ENCODE data around the gene PIGC.

The PIGC gene

DNA sequence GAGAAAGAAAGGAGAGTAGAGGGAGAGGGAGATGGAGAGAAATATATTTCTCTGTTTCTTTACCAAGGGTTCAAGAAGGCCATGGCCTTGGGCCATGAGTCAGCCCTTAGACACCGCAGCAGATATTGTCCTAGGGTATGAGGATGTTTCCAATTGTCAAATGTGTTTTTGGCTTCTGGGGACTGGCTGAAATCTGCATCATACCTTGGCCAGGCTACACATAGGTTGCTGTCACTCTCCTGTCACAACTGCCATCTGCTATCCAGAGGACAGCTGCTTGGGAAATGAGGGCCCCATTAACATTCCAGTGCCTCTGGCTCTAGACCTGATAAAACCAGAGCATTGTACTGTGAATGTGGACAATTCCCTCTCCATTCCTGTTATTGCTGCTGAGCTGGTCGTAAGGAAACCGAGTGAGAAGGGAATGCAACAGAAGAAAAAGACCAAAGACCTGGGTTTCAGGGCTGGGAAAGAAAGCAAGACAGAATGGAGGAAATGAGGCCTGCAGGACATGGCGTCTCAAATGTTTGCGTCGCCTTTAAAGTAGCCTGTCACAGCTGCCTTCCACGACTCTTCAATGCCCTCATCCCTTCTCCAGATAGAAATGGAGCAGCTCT, 8.8 kb upstream of the PIGC start:
- TF ChIP-seq POLR2A (IDR thresholded peaks at IDR 0.05; ENCODE audit: extremely low read depth, insufficient read length): no peak
- TF ChIP-seq, protein P1, sequence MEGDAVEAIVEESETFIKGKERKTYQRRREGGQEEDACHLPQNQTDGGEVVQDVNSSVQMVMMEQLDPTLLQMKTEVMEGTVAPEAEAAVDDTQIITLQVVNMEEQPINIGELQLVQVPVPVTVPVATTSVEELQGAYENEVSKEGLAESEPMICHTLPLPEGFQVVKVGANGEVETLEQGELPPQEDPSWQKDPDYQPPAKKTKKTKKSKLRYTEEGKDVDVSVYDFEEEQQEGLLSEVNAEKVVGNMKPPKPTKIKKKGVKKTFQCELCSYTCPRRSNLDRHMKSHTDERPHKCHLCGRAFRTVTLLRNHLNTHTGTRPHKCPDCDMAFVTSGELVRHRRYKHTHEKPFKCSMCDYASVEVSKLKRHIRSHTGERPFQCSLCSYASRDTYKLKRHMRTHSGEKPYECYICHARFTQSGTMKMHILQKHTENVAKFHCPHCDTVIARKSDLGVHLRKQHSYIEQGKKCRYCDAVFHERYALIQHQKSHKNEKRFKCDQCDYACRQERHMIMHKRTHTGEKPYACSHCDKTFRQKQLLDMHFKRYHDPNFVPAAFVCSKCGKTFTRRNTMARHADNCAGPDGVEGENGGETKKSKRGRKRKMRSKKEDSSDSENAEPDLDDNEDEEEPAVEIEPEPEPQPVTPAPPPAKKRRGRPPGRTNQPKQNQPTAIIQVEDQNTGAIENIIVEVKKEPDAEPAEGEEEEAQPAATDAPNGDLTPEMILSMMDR (IDR thresholded peaks at IDR 0.05; ENCODE audit: low read depth, low read length): no peak
- TF ChIP-seq MYC (IDR thresholded peaks at IDR 0.05; ENCODE audit: low read depth, low read length): no peak
- TF ChIP-seq, protein P2, sequence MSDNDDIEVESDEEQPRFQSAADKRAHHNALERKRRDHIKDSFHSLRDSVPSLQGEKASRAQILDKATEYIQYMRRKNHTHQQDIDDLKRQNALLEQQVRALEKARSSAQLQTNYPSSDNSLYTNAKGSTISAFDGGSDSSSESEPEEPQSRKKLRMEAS (IDR thresholded peaks at IDR 0.05; ENCODE audit: low read depth, low read length): no peak

DNA sequence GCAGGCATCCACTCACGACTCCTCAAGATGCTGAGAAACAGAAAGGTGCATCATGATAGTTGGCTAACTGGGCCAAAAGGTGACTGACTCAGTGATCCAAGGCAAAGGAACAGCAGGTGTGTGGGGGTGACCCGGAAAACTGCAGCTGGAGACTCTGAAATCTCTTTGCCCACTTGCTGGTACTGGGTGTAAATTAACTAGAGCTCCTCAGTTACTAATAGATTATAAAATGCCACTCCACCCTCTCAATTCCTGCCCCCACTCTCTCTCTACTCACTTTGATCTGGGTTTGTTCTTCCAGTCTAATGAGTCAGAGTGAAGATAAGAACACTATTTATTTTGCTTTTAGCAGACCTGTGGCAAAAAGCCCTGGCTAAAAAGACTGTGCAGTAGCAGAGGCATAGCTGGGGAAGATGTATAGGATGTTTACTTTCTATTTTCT, 7.2 kb upstream of the PIGC start:
- no peak for DNase-seq (ENCODE audit: low read depth)
- TF ChIP-seq, protein P2 (IDR thresholded peaks at IDR 0.05; ENCODE audit: low read depth, low read length): no peak
- TF ChIP-seq POLR2A (IDR thresholded peaks at IDR 0.05; ENCODE audit: extremely low read depth, insufficient read length) (no peak), MYC (IDR thresholded peaks at IDR 0.05; ENCODE audit: low read depth, low read length) (no peak)
- TF ChIP-seq, protein P1 (IDR thresholded peaks at IDR 0.05; ENCODE audit: low read depth, low read length): no peak
- no peak overlapping the region for H3K4me3 ChIP-seq (ENCODE audit: low read depth, low read length)

More for the DNA sequence above, 8.8 kb upstream of the PIGC start:
- DNase-seq (ENCODE audit: low read depth): no peak
- no peak overlapping the region for H3K4me3 ChIP-seq (ENCODE audit: low read depth, low read length)

DNA sequence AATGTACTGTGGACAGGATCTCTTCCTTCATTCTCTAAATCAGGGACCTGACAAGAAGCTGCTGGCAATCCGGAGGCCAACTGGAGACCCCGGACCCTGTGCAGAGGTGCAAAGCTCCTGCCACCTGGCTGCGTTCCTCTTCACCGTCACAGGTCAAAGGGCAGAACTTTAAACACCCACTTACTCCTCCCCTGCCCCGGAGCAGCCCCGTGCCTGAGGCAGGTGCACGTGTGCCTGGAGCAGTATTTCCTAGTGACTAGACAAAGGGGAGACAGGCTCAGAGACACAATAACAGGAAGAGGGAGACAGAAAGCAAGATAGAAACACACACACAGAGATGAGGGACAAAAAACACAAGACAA, 6.6 kb upstream of the PIGC start:
- DNase-seq (ENCODE audit: low read depth): no peak
- TF ChIP-seq, protein P2 (IDR thresholded peaks at IDR 0.05; ENCODE audit: low read depth, low read length): no peak

DNA sequence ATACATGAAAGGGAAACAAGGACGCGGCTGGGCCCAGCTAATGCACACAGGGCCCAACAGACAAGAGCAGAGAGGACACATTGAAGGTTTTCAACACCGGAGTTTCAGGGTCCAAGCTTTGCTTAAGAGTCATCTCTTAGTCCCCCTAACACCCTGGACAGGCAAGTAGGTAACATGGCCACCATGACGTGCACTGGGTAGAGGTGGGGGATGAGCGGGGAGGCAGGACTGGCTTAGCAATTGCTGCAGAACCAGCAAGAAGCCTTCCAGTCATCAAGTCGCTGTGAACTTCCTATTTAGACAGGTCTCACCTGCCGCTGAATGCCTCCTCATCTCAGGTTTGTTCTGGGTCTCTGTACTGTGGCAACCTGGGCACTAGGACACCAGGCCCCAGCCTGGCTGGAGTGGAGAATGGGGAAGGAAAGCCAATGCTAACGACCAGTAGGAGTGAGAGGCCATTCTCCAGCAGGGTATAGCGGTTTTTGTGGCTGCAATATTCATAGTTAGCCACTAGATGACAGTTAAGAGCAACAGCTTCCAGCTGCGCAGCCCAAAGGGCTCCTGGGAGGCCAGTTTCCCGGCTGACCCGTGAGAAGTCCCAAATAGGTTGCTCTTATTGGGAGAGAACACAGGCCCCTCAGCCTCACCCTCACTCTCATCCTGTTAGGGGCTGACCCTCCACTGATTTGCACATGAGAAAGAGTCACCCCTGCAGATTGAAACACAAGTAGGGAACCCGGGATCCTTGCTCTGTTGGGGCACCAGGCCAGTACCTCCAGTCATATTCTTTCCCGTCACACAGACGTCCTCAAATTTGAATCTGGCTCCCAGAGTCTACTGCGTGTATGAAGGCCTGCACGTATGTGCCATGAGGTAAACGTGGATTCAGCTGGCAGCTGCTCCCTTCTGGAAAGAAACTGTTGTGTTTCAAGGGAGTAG, 6.0 kb upstream of the PIGC start:
- H3K4me3 ChIP-seq (ENCODE audit: low read depth, low read length): no peak overlapping the region
- peak; percentile 88 for DNase-seq (ENCODE audit: low read depth)
- TF ChIP-seq, protein P2 (IDR thresholded peaks at IDR 0.05; ENCODE audit: low read depth, low read length): no peak
- TF ChIP-seq, protein P1 (IDR thresholded peaks at IDR 0.05; ENCODE audit: low read depth, low read length): peak; percentile 75

More for the DNA sequence above, 6.6 kb upstream of the PIGC start:
- no peak overlapping the region for H3K4me3 ChIP-seq (ENCODE audit: low read depth, low read length)

DNA sequence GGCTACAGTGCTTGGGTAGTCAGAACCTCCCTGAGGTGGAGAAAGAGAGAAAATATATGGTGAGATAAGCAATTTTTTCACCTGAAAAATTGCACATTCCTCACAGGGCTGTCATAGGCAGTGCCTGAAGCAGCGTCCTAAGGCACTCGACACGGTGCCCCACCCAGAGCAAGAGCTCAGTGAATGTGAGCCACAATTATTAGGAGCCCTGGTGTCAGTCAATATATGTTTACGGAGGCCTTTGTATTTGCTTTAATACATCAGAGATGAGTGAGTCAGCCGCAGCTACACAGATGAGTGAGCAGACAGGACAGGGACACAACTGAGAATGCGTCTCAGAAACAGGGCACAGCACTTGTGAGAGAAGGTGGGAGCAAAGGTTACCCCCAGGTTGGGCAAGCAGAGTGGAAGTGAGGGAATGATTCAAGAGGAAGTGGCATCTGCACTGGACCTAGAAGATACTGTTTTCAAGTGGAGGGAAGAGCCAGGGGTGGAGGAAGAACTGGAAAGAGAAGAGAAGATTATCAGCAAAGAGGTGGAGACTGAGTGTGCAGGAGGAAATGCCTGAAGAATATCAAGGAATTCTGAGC, 5.2 kb upstream of the PIGC start:
- peak; percentile 64 for DNase-seq (ENCODE audit: low read depth)
- TF ChIP-seq, protein P1 (IDR thresholded peaks at IDR 0.05; ENCODE audit: low read depth, low read length): no peak
- TF ChIP-seq, protein P2 (IDR thresholded peaks at IDR 0.05; ENCODE audit: low read depth, low read length): no peak
- TF ChIP-seq POLR2A (IDR thresholded peaks at IDR 0.05; ENCODE audit: extremely low read depth, insufficient read length) (no peak), MYC (IDR thresholded peaks at IDR 0.05; ENCODE audit: low read depth, low read length) (no peak)
- no peak overlapping the region for H3K4me3 ChIP-seq (ENCODE audit: low read depth, low read length)

DNA sequence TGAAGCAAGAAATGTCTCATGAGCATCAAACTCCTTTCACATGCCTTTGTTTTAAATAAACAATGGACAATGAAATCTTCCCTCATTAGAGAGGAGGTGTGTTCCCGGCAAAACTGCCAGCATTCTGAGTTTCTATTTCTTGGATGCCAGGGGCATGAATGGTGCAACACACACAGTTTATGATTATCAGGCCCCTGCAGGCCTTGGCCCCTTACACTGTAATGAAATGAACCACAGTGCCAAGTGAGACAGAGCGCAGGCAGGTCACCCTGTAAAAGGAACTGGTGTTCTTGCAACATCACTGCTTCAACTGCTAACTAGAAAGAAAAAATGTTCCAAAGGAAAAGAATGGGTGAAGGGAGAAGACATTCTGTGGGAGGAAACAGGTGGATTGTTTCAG, 3.8 kb upstream of the PIGC start:
- TF ChIP-seq, protein P2 (IDR thresholded peaks at IDR 0.05; ENCODE audit: low read depth, low read length): no peak
- no peak for TF ChIP-seq POLR2A (IDR thresholded peaks at IDR 0.05; ENCODE audit: extremely low read depth, insufficient read length)
- no peak for TF ChIP-seq MYC (IDR thresholded peaks at IDR 0.05; ENCODE audit: low read depth, low read length)
- TF ChIP-seq, protein P1 (IDR thresholded peaks at IDR 0.05; ENCODE audit: low read depth, low read length): no peak
- H3K4me3 ChIP-seq (ENCODE audit: low read depth, low read length): no peak overlapping the region
- DNase-seq (ENCODE audit: low read depth): peak; percentile 89

Data from NB4 (cell line).